Heart left ventricle (tissue), 13 donors: ENCODE data around the gene ZNF394.
A peak's percentile ranks its signal among the peaks of the same experiment; 100 is the strongest.

Source experiments
- CTCF ChIP-seq, 12 donors: fragments of 200-600 bp; sonication (generic) in 4 of 12; IDR thresholded peaks; one replicate each; pipeline versions ENCODE4 v1.5.0 to v1.8.0; 2018 to 2022; ENCODE audit warnings: antibody characterized with exemption in 12 of 12, mild to moderate bottlenecking in 5 of 12
- POLR2A ChIP-seq, 2 donors: fragments of 450-650 bp; IDR thresholded peaks; one replicate each; pipeline ENCODE4 v1.6.1; 2017; ENCODE audit warnings: antibody characterized with exemption in 2 of 2, mild to moderate bottlenecking in 2 of 2, moderate library complexity in 2 of 2
- donor health status: ischemic (EF 13 %, LVEDD 7.1; RV severe dilation, severe dysfunction).
- donor health status: DM: no; HTN: yes; CAD: no.
- donor health status: DM: no; HTN: no; CAD: no.
- donor health status: ischemic (EF 25% LVEDD 6.9; RV normal size, moderate dysfunction).
- donor health status: ischemic (EF 25% LVEDD 5.7; RV mildly dilated, moderate dysfunction).
- donor health status: ischemic (EF 35%, LVEDD 5.7; RV mildly dilated, moderate dysfunction).
- donor health status: nonischemic (EF 11% LVEDD 7.7; RV severe dilation, severe dysfunction).
- donor health status: DM: yes; HTN: yes; CAD: no.
- donor health status: PGD.
- donor health status: ischemic (EF 29% LVEDD 5.4; RV normal size, mild dysfunction).
- donor health status: nonischemic (EF 23%, LVEDD 6.1; RV moderate dilation, normal function).

GRCh38 chr7:99459087-99459486, 41.0 kb downstream of the ZNF394 start:
- TF ChIP-seq CTCF (IDR thresholded peaks at IDR 0.05) (peak in 3 of 12 donors; percentile 19 to 34 (median 23)), POLR2A (IDR thresholded peaks at IDR 0.05) (no peak)
